ENCODE results near the gene SETD7.
"Not testable (repeated sequence)": the region's sequence is repeated elsewhere in the genome, so short reads cannot be mapped to it uniquely, and the experiment has no call there.

Gene SETD7

DNA sequence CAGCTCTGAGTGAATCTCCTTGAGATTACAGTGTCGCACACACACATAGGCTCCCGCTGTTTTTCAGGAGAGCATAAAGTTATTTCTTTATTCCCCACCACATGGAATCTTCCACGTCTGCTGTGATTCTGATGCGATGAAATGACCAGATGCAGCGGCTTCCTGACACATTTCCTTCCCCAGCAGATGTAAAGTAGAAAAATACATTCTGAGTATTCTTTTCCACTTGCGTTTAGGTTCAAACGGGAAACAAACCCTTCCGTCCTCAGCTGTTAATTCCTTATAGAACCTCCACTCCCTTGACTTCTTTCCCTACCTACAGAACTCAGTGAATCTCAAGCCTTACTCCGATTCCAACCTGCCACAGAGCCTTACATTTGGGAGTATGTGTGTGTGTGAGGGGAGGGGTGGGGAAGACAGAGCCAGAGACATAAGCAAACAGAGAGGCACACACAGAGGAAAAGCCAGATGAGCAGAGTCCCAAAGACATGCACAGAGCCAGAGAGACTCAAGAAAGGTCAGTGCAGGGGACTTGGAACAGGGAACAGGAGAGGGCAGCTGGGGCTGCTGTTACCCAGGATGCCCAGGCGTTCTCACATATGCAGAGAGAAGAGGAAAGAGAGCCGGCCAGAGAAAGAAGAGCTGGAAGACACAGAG lies 47.3 kb downstream of the SETD7 start:
- no peak for DNase-seq

DNA sequence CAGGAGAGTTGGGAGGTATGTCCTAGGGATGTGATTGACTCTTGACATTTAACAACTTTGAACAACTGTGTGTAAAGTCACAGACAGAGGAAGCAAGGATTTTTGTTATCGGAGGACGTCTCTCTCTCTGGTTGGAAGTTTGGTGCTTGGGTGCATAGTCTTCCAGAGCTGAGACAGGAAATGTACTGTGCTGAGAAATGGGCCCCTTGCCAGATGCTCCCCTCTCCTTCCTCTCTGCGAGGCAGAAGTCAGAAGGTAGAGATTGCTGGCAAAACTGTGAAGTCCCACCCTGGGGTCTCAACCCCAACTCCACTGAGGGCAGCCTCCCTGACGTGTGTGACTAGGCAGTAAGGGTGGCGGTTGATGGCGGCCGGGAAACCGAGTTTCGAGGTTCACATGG lies 49.2 kb downstream of the SETD7 start:
- no peak for DNase-seq

DNA sequence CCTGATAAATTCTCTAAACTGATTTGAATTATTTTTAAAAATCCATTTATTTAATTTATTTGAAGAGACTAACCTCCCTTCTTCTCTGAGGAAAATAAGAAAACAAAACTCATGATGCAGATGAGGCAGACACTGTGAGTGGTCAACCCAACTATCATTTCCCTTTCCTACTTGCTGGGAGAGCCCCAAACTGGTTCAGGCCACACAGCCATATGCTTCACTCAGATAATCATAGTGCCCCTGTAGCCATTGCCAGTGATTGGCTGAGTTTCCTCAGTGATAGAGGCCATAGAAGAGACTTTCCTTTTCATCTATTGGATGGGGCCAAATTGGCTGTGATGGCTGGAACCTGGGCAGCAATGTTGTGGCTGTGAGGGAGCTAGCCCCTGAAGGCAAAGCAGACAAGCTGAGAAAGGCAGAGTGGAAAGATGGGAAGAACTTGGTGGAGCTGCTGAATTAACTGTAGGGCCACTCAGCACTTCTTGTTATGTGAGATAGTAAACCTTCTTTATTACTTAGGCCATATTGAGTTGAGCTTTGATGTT lies 52.3 kb downstream of the SETD7 start:
- DNase-seq, result no peak

DNA sequence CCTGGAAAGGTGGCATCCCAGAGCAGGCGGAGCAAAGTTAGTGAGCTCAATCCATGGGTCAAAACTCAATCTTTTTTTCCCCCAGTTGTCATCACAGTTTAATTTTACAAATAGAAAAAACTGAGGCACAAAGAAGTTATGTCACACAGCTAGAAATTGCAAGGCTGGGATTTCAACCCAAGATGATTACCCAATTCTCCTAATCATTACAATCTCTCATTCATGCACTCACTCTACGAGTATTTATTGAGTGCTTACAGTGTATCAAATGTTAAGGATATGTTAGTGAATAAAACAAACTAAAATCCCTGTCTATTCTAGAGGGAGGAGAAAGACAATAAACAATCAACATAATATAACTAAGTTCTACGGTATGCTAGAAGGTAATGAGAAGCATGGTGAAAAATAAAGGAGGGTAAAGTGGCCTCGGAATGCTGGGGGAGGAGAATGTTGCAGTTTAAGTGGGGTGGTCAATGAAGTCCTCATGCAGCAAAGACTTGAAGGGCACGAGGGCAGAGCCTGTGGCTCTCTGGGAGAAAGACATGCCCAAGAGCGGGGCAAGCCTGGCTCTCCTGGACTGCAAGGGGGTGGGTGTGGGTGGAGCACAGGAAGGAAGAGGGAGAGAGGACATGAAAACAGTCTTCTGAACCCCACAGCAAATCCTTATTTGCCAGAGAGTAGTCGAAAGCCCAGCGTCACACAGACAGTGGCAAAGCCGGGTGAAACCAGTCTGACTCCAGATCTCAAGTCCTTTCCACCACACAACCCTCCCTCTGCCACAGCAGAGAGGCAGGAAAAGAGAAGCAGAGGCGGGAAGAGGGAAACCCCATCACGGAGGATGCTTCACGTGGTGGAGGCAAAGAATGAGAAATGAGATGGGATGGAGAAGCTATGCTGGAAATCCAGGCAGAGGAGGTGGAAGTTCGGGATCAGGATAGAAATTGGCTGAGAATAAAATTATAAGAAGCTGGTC lies 53.8 kb downstream of the SETD7 start:
- no peak for DNase-seq

DNA sequence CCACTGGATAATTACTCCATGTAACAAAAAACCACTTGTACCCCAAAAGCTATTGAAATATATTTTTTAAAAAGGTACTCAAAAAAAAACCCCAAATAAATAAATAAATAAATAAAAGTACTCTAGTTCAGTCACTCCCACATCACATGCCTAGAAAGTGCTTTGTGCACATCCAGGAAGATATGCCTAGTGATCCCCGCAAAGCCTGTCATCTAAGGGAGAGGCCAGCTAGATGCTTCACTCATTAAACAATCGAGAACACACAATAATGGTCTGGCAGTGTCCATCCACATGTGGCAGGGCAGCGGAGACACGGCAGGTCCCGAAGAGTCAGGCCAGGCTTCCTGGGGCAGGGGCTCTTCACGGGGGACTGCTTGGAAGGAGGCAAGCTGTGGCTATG lies 54.5 kb downstream of the SETD7 start:
- no peak for DNase-seq

DNA sequence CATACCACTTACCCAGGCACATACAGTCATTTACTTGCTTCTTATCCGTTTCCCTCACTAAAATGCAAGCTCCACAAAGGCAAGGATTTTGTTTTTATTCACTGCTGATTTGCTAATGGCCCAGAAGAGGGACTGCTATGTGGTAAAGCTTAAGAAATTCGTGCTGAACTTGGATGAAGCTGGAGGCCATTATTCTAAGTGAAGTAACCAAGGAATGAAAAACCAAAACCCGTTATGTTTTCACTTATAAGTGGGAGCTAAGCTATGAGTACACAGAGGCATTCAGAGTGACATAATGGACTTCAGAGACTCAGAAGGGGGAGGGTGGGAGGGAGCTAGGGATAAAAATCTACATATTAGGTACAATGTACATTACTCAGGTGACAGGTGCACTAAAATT lies 54.9 kb downstream of the SETD7 start:
- DNase-seq, result no peak

DNA sequence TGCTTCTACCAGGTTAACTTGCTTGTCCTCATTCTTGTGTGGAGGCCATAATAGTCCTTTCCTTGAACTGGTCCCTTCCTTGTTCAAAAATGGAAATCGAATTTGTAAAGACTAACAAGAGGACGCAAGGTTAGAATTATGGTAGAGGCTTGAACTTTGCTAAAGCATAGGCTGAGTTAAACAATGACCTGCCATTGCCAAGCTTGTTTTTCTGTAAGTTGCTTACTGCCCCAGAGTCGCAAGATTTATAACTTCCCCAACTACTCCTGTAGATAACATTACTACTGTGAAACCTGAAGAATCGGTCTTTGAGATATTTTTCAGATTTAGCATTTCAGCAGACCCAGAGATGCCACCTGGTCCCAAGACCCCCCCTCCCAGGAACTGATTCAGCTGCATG lies 56.8 kb downstream of the SETD7 start:
- DNase-seq, result no peak

DNA sequence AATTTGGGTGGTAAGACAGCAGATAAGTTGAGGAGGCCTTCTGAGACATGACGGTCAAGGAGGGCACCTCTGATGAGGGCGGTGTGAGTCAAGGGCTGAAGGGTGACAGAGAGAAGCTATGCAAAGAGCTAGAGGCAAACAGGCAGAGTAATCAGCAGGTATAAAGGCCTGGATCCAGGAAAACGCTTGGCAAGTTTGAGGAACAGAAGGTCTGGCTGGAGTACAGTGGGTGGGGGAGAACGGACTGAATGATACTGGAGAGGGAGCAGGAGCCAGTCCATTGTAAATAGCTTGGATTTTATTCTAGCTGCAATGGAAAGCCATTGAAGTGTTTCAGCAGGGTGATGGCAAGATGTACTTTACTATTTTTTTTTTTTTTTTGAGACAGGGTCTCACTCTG lies 62.8 kb downstream of the SETD7 start:
- DNase-seq, result no peak

DNA sequence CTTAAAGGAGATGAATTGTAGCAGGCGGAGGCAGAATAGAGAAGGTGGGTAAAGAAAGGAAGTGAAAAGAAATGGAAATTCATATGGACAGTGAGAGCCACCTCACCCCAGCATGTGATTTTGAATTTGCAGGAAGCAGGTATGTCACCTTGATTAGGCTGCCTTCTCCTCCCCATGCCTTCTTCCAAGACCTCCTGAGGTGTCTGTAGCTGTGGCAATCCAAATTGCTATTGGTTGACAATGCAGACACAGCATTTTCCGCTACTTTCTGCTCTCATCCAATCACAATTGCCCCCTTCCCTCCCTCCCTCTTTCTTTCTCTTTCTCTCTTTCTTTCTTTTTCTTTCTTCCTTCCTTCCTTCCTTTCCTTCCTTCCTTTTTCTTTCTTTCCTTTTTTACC lies 63.6 kb downstream of the SETD7 start:
- no peak for DNase-seq

DNA sequence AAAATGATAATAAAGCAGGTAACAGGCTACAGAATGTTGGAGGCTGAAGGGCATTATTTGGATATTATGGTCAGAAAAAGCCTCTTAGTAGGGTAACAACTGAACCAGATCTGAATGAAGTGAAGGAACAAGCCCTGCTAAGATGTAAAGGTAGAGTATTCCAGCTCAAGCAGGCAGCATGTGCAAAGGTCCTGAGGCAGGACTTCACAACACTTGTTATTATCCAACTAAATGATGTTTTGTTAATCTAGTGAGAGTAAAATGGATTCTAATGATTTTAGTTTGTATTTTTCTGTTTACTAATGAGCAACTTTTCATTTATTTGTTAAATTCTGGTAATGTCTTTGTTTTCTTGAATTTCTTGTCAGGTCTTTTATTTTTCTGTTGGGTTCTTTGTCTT lies 66.4 kb downstream of the SETD7 start:
- DNase-seq, result no peak

DNA sequence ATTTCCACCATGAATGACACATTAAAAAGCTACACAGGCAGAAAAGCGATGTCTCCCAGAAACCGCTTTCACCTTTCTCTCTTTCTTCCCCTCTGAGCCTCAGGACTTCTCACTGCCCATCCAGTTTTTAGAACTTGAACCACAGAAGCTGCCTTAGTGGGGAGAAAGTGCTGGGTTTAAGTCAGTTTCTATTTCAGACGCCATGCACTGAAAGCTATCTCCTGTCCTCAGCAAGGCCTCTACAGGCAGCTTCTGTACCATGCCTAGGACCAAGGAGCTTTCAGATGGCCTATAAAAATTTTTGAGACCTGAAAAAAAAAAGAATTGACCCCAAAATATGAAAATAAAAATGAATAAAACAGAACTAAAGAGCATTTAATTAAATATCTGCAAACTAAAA lies 67.6 kb downstream of the SETD7 start:
- DNase-seq, result no peak

DNA sequence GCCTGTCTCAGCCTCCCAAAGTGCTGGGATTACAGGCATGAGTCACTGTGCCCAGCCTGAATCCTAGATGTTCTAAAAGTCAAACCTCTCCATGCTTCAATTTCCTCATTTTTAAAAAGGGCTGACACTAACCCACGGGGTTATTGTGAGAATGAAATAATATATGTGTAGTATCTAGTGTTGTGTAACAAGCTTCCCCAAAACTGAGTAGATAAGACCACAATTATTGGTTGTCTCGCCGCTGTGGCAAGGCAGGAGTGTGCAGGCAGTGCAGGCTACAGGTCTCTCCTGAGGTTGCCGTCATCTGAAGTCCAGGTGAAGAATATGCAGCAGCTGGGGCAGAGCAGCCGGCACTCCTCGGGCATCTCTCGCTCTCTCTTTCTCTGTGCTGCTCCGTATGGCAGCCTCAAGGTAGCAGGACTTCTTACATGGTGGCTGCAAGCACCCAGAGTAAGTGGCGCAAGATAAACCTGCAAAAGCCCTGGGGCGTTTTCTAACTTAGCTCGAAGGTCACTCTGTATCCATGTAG lies 71.2 kb downstream of the SETD7 start:
- peak; percentile 57 for DNase-seq

DNA sequence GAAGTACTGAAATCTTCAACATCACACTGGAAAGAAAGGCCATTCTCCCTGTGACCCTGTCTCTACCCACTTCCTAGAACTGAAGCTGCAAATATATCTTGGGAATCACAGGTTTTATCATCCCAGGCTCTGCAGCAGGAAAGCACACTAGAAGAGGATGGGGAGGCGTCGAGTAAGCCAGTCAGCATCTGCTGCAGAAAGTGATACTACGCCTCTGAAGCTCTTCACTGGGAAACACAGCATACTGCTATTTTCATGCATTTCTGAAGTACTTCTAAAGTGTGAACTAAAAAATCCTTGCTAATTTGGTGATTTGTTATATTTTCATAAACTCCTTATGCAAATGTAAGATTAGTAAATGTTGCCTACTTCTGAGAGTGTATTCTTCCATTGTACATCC lies 73.0 kb downstream of the SETD7 start:
- no peak for DNase-seq

DNA sequence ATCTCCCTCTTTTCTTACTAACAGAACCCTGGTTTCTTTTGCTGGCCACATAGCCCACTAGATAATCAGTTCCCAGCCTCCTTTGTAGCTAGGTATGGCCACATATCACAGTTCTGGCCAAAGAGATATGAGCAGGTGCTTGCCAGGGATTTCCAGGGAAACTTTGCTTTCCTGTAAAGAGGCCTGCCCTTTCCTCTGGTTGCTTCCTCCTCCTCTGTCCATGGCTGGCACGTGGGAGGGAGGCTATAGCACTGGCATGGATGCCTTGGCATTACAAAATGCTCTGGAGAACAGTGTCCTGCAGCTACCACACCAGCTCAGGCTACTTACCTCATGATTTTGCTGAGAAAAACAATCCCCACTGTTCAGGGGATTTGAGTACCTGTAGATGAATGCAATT lies 74.6 kb downstream of the SETD7 start:
- DNase-seq, result no peak

DNA sequence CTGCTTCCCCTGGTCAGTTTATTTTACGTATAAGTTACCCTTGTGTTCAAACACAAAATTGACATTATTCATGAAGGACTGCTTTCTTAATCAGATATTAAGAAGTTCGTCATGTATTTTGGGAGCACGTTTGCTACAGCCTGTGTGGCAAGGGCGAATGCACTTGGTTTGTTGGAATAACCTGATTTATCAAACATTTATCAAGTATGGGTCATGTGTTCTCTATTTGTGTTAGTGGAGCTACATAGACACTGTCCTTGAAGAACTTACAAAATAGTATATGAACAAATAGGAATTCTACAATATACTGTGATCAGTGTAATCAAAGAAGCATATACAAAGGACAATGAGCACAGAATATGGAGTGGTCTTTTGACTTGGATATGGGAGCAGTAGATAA lies 79.7 kb downstream of the SETD7 start:
- DNase-seq, result no peak

DNA sequence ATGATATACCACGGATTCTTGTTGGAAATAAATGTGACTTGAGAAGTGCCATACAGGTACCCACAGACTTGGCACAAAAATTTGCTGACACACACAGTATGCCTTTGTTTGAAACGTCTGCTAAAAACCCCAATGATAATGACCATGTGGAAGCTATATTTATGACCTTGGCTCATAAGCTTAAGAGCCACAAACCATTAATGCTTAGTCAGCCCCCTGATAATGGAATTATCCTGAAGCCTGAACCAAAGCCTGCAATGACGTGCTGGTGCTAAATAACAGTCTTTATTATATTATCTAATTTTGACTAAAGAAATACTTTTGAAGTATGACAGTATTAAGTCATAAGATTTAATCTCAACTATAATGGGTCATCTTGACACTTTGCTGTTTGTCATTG lies 83.2 kb downstream of the SETD7 start:
- DNase-seq, result no peak

DNA sequence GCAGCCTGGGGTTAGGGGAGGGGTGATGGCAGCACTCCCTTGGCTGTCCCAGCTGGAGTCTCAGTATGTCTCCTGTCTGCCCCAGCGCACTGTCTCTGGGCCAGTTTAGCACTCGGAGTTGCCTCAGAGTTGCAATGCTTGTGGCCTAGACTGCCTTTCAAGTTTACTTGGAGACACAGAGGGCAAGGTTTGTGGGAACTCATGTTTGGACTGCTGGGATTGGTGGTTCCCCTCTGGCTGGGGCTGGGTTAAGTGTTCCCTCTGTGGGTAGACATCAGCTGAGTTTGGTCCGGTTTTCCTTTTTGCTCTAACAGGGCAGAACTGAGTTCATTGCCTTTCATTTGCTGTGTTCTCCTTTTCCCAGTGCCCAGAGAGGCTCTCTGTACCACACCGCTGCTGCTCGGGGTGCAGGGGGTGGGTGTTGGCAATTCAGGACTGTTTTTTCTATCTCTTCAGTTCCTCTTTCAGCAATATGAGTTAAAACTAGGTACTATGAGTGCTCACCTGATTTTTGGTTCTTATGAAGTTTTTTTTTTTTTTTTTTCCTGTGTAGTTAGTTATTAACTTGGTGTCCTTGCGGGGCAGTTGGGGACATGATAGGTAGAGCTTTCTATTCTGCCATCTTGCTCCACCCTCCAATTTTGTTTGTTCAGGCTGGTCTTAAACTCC lies 84.9 kb downstream of the SETD7 start:
- no peak for DNase-seq

DNA sequence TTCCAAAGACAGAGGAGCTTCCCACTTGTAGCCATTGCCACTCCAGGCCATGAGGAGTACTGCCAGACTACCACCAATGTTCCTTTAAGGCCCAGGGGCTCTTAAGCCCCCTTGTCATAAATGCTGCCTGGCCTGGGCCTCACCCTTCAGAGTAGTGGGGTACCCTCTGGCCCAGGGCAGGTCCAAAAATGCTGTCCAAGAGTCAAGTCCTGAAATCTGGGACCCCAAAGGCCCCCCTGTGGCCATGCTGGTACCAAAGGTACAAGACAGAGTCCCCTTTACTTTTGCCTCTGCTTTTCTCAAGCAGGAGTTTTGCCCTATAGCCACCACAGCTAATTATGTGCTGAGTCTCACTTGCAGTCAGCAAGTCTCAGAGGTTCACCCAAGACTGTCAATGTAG lies 85.7 kb downstream of the SETD7 start:
- DNase-seq, result no peak

DNA sequence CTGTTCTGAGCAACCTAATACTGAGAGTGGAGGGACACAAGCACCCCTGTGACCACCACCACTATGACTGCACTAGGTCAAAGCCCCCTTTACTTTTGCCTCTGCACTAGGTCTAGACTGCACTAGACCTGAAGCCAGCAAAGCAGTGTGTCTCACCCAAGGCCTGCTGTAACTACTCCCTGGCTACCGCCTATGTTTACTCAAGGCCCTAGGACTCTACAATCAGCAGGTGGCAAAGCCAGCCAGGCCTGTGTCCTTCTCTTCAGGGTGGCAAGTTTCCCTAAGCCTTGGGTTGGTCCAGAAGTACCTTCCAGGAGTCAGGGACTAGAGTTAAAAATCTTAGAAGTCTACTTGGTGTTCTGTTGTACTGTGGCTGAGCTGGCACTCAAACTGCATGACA lies 86.2 kb downstream of the SETD7 start:
- no peak for DNase-seq

DNA sequence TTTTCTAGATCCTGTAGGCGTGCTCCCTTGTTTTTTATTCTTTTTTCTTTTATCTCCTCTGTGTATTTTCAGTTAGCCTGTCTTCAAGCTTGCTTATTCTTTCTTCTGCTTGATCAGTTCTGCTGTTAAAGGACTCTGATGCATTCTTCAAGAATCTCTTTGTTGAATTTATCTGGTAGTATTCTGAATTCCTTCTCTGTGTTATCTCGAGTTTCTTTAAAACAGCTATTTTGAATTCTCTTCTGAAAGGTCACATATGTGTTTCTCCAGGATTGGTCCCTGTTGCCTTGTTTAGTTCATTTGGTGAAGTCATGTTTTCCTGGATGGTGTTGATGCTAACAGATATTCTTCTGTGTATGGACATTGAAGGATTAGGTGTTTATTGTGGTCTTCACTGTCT lies 86.8 kb downstream of the SETD7 start:
- DNase-seq, result no peak

DNA sequence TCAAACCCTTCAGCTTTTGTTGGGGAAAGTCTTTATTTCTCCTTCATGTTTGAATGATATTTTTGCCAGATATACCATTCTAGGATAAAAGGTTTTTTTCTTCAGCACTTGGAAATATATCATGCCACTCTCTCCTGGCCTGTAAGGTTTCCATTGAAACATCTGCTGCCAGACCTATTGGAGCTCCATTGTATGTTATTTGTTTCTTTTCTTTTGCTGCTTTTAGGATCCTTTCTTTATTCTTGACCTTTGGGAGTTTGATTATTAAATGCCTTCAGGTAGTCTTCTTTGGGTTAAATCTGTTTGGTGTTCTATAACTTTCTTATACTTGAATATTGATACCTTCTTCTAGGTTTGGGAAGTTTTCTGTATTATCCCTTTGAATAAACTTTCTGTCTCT lies 87.3 kb downstream of the SETD7 start:
- not testable (repeated sequence) for DNase-seq

DNA sequence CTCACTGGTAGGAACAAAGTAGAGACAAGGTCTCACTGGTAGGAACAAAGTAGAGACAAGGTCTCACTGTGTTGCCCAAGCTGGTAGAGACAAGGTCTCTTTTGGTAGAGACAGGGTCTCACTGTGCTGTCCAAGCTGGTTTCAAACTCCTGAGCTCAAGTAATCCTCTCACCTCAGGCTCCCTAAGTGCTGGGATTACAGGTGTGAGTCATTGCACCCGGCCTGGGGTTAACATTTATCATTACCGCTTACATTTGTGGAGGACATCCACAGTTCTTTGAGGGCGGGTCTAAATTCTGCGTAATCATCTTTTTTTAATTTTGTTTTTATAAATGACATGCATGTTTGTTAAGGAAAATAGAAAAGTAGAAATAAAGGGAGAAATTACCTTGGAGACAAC lies 90.1 kb downstream of the SETD7 start:
- no peak for DNase-seq

DNA sequence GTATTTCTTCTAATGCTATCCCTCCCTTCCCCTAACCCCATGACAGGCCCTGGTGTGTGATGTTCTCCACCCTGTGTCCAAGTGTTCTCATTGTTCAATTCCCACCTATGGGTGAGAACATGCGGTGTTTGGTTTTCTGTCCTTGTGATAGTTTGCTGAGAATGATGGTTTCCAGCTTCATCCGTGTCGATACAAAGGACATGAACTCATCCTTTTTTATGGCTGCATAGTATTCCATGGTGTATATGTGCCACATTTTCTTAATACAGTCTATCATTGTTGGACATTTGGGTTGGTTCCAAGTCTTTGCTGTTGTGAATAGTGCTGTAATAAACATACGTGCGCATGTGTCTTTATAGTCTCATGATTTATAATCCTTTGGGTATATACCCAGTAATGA lies 91.5 kb downstream of the SETD7 start:
- not testable (repeated sequence) for DNase-seq
